HepG2 (cell line): ENCODE results near the gene DDR1. TPM values are rescaled to one million over a fixed set of nuclear protein-coding genes. Genes with fewer than 3 reads are reported as not detected.

Source experiments
- BRD4 ChIP-seq: sonication (generic); formaldehyde crosslinking; IDR thresholded peaks from 2 replicates; pipeline ENCODE4 v1.4.0; 2020; ENCODE audit warnings: missing genetic modification reagents
- CENPT ChIP-seq: sonication (generic); formaldehyde crosslinking; IDR thresholded peaks from 2 replicates; pipeline ENCODE4 v1.8.0; 2022; ENCODE audit warnings: low read depth, mild to moderate bottlenecking, moderate library complexity, missing genetic modification reagents
- ELF4 ChIP-seq: sonication (generic); formaldehyde crosslinking; IDR thresholded peaks from 2 replicates; pipeline ENCODE4 v1.5.0; 2020; ENCODE audit warnings: missing genetic modification reagents, mild to moderate bottlenecking, moderate library complexity, borderline replicate concordance
- ETV5 ChIP-seq: IDR thresholded peaks from 2 replicates; pipeline ENCODE4 v1.6.1; 2018; ENCODE audit warnings: missing biosample characterization, missing genetic modification reagents, inconsistent platforms, borderline replicate concordance
- FOXC1 ChIP-seq: sonication (generic); formaldehyde crosslinking; IDR thresholded peaks from 2 replicates; pipeline ENCODE4 v1.8.0; 2022; ENCODE audit warnings: mild to moderate bottlenecking, missing genetic modification reagents, borderline replicate concordance
- HNRNPUL1 ChIP-seq: fragments of 200-400 bp; formaldehyde crosslinking; IDR thresholded peaks from 2 replicates; pipeline ENCODE4 v1.6.1; 2017; ENCODE audit warnings: low read depth, mild to moderate bottlenecking, low read length, moderate library complexity
- KLF15 ChIP-seq: sonication (generic); formaldehyde crosslinking; IDR thresholded peaks from 2 replicates; pipeline ENCODE4 v1.8.1; 2023; ENCODE audit warnings: borderline replicate concordance, mild to moderate bottlenecking, inconsistent platforms, missing genetic modification reagents, mixed read lengths
- MEIS2 ChIP-seq: sonication (generic); formaldehyde crosslinking; IDR thresholded peaks from 2 replicates; pipeline ENCODE4 v1.9.0; 2021; ENCODE audit warnings: mild to moderate bottlenecking, missing genetic modification reagents
- MIER2 ChIP-seq: IDR thresholded peaks from 2 replicates; pipeline ENCODE4 v1.6.1; 2016; ENCODE audit warnings: missing biosample characterization, missing genetic modification reagents
- NFIB ChIP-seq: sonication (generic); formaldehyde crosslinking; IDR thresholded peaks from 2 replicates; pipeline ENCODE4 v1.9.0; 2021; ENCODE audit warnings: missing genetic modification reagents, mild to moderate bottlenecking, borderline replicate concordance
- PCBP1 ChIP-seq: fragments of 200-400 bp; formaldehyde crosslinking; IDR thresholded peaks from 2 replicates; pipeline ENCODE4 v1.6.1; 2017; ENCODE audit warnings: mild to moderate bottlenecking, low read depth, low read length, borderline replicate concordance
- TAF1 ChIP-seq: sonication (generic); formaldehyde crosslinking; IDR thresholded peaks from 2 replicates; pipeline ENCODE4 v1.4.0; 2020; ENCODE audit warnings: missing genetic modification reagents
- TCF7L2 ChIP-seq: IDR thresholded peaks from 2 replicates; pipeline ENCODE4 v1.6.1; 2011; ENCODE audit warnings: mild to moderate bottlenecking, low read depth, low read length, moderate library complexity
- ZBTB7B ChIP-seq: sonication (generic); formaldehyde crosslinking; IDR thresholded peaks from 2 replicates; pipeline ENCODE4 v1.4.0; 2020; ENCODE audit warnings: missing genetic modification reagents
- polyA plus RNA-seq, 8 experiments: library from polyadenylated mRNA; depleted of rRNA in 3 of 8; stranded (reverse) in 7 of 8; unstranded in 1 of 8; fragments of >200 nt; fragmentation: Illumina TruSeq in 4 of 8; extraction: Trizol in 4 of 8; gene quantifications; 2 replicates each; pipeline versions ENCODE4 v1.2.1 to v1.2.3, GENCODE V29; 2011 to 2016; ENCODE audit warnings: low read depth in 4 of 8, missing spikeins in 1 of 8, mixed read lengths in 1 of 8; ENCODE audit not compliant: insufficient read depth in 1 of 8
- total RNA-seq, 5 experiments: library from RNA; depleted of rRNA; stranded (reverse); fragments of >200 nt; fragmentation: Illumina TruSeq; extraction: Trizol; gene quantifications; 2 replicates each; pipeline ENCODE4 v1.2.3, GENCODE V29; 2016; ENCODE audit warnings: low read depth in 1 of 5
- TF ChIP-seq, protein P1 (sequence below): sonication (generic); formaldehyde crosslinking; IDR thresholded peaks from 2 replicates; pipeline ENCODE4 v1.5.0; 2020; ENCODE audit warnings: missing genetic modification reagents
- TF ChIP-seq, protein P2 (sequence below), 2 experiments: fragments of 450-650 bp in 1 of 2; sonication (generic) in 1 of 2; formaldehyde crosslinking in 1 of 2; IDR thresholded peaks; 2 replicates each; pipeline versions ENCODE4 v1.6.1 to v1.8.0; 2016 to 2022; ENCODE audit warnings: antibody characterized with exemption in 1 of 2, mild to moderate bottlenecking in 1 of 2, missing genetic modification reagents in 1 of 2
- TF ChIP-seq, protein P3 (sequence below): sonication (generic); formaldehyde crosslinking; IDR thresholded peaks from 2 replicates; pipeline ENCODE4 v1.8.1; 2023; ENCODE audit warnings: mild to moderate bottlenecking, inconsistent platforms, moderate library complexity, missing genetic modification reagents, borderline replicate concordance

Gene DDR1
- total and polyA plus RNA-seq, 2 of the 13 experiments (the other 11 are each of a cell fraction or from before 2014, with no cell fraction given), result 16.7 to 20.2 TPM

DNA sequence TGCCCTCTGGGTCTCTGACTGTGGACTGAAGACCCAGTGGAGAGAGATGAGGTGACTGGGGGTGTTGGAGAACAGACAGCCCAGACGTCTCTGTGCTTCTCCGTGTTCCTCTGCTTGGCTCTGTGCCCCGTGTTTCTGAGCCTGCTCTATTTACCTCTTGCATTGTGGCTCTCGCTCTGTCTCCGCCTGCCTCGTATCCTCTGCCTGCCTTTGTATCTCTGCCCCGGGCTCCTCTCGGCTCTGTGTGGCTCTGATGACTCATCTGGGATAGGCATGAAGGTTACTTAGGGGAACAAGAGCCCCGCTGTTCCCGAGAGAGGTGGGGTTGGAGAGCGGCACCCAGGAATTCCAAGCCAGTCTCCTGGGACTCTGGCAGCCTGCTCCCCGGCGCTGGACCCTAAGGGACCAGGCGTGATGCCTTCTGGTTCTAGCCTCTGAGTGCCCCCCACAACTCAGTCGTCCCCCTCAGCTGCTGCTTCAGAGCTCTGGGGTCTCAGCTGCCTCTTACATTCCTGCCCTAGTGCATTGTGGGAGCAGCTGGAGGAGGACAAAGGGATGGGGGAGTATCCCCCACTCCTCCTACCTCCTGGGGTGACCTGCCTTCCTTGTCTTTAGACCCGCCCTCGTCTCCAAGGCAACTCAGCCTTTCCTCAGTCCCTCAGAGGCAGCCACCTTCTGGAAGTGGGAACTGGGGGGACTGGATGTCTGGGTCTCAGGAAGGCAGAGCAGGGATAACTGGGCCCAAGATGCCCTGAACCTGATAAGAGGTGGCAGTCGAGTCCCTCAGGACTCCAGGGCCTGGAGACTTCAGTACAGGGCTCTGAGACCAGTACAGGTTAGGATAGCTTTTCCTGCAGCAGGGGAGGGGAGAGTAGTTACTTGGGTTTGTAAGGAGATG is 1.9 kb downstream of the DDR1 start (continued):
- TF ChIP-seq ZBTB7B (CRISPR knock-in tag) (peak; percentile 76; the same call in 1 of the 2 replicates), NFIB (CRISPR knock-in tag) (no peak), CENPT (CRISPR knock-in tag) (no peak), PCBP1 (no peak), BRD4 (CRISPR knock-in tag) (no peak; the same call in 1 of the 2 replicates), KLF15 (no peak), FOXC1 (no peak), MEIS2 (CRISPR knock-in tag) (no peak), TCF7L2 (no peak), HNRNPUL1 (no peak), ETV5 (CRISPR knock-in tag) (peak; percentile 33; the same call in 1 of the 2 replicates), ELF4 (CRISPR knock-in tag) (no peak), TAF1 (CRISPR knock-in tag) (peak; percentile 44; the same call in 1 of the 2 replicates), MIER2 (CRISPR knock-in tag) (no peak)
- TF ChIP-seq, protein P1, sequence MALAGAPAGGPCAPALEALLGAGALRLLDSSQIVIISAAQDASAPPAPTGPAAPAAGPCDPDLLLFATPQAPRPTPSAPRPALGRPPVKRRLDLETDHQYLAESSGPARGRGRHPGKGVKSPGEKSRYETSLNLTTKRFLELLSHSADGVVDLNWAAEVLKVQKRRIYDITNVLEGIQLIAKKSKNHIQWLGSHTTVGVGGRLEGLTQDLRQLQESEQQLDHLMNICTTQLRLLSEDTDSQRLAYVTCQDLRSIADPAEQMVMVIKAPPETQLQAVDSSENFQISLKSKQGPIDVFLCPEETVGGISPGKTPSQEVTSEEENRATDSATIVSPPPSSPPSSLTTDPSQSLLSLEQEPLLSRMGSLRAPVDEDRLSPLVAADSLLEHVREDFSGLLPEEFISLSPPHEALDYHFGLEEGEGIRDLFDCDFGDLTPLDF (CRISPR knock-in tag), result no peak
- TF ChIP-seq, protein P2, sequence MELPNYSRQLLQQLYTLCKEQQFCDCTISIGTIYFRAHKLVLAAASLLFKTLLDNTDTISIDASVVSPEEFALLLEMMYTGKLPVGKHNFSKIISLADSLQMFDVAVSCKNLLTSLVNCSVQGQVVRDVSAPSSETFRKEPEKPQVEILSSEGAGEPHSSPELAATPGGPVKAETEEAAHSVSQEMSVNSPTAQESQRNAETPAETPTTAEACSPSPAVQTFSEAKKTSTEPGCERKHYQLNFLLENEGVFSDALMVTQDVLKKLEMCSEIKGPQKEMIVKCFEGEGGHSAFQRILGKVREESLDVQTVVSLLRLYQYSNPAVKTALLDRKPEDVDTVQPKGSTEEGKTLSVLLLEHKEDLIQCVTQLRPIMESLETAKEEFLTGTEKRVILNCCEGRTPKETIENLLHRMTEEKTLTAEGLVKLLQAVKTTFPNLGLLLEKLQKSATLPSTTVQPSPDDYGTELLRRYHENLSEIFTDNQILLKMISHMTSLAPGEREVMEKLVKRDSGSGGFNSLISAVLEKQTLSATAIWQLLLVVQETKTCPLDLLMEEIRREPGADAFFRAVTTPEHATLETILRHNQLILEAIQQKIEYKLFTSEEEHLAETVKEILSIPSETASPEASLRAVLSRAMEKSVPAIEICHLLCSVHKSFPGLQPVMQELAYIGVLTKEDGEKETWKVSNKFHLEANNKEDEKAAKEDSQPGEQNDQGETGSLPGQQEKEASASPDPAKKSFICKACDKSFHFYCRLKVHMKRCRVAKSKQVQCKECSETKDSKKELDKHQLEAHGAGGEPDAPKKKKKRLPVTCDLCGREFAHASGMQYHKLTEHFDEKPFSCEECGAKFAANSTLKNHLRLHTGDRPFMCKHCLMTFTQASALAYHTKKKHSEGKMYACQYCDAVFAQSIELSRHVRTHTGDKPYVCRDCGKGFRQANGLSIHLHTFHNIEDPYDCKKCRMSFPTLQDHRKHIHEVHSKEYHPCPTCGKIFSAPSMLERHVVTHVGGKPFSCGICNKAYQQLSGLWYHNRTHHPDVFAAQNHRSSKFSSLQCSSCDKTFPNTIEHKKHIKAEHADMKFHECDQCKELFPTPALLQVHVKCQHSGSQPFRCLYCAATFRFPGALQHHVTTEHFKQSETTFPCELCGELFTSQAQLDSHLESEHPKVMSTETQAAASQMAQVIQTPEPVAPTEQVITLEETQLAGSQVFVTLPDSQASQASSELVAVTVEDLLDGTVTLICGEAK (IDR thresholded peaks at IDR 0.05), result no peak
- TF ChIP-seq, protein P2 (CRISPR knock-in tag; IDR thresholded peaks at IDR 0.05), result no peak
- TF ChIP-seq, protein P3, sequence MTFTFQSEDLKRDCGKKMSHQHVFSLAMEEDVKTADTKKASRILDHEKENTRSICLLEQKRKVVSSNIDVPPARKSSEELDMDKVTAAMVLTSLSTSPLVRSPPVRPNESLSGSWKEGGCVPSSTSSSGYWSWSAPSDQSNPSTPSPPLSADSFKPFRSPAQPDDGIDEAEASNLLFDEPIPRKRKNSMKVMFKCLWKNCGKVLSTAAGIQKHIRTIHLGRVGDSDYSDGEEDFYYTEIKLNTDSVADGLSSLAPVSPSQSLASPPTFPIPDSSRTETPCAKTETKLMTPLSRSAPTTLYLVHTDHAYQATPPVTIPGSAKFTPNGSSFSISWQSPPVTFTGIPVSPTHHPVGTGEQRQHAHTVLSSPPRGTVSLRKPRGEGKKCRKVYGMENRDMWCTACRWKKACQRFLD (CRISPR knock-in tag), result no peak
